Thyroid gland (tissue), 4 donors: ENCODE results near the gene PDRG1.

Source experiments
- CTCF ChIP-seq, 6 experiments: fragments of 200-600 bp in 3 of 6; fragments of 450-650 bp in 3 of 6; sonication (generic) in 3 of 6; IDR thresholded peaks; one replicate each; pipeline ENCODE4 v1.5.1; 2016 to 2019; ENCODE audit warnings: antibody characterized with exemption in 6 of 6, mild to moderate bottlenecking in 2 of 6, inconsistent platforms in 1 of 6, moderate library complexity in 1 of 6
- POLR2A ChIP-seq, 2 donors: fragments of 450-650 bp; IDR thresholded peaks; one replicate each; pipeline ENCODE4 v1.6.1; 2017; ENCODE audit warnings: antibody characterized with exemption in 2 of 2, mild to moderate bottlenecking in 2 of 2, moderate library complexity in 1 of 2

- TF ChIP-seq CTCF (IDR thresholded peaks at IDR 0.05) (no peak), POLR2A (IDR thresholded peaks at IDR 0.05) (no peak)
Measured at GRCh38 chr20:31984981-31985471, 33.2 kb upstream of the PDRG1 start.
